NCI-H2227 (cell line): Measurements from ENCODE around the gene PIK3R1.
"Not testable (repeated sequence)": the region's sequence is repeated elsewhere in the genome, so short reads cannot be mapped to it uniquely, and the experiment has no call there.

ENCODE experiments used
- DNase-seq: peaks from one replicate; lab custom pipeline; 2025; ENCODE audit not compliant: unreplicated experiment; lab: John Stamatoyannopoulos, UW

PIK3R1 gene

GRCh38 chr5:68192679-68193060, 22.9 kb upstream of the PIK3R1 start:
- DNase-seq: no peak

- DNase-seq: no peak
These were observed 22.0 kb upstream of the PIK3R1 start for GRCh38 chr5:68193481-68194036.

- no peak for DNase-seq
These were observed 21.2 kb upstream of the PIK3R1 start for GRCh38 chr5:68194386-68194785.

- no peak for DNase-seq
These were observed 20.4 kb upstream of the PIK3R1 start for GRCh38 chr5:68195137-68195536.

GRCh38 chr5:68196876-68197275, 18.7 kb upstream of the PIK3R1 start:
- DNase-seq: no peak

- DNase-seq: no peak
These were observed 15.3 kb upstream of the PIK3R1 start for GRCh38 chr5:68200288-68200687.

- DNase-seq: not testable (repeated sequence)
These were observed 4.9 kb upstream of the PIK3R1 start for GRCh38 chr5:68210654-68211053.

GRCh38 chr5:68214482-68215207, 911 bp upstream of the PIK3R1 start:
- peak; percentile 15 for DNase-seq

GRCh38 chr5:68215898-68216244, 315 bp downstream of the PIK3R1 start:
- DNase-seq: peak; percentile 78

- peak; percentile 43 for DNase-seq
These were observed 890 bp downstream of the PIK3R1 start for GRCh38 chr5:68216245-68217046.

GRCh38 chr5:68217047-68217355, 1.4 kb downstream of the PIK3R1 start:
- no peak for DNase-seq

GRCh38 chr5:68217528-68217927, 2.0 kb downstream of the PIK3R1 start:
- no peak for DNase-seq

- DNase-seq: no peak
These were observed 3.7 kb downstream of the PIK3R1 start for GRCh38 chr5:68219161-68219816.

- no peak for DNase-seq
These were observed 4.7 kb downstream of the PIK3R1 start for GRCh38 chr5:68220260-68220659.

- no peak for DNase-seq
These were observed 5.4 kb downstream of the PIK3R1 start for GRCh38 chr5:68220914-68221313.

- DNase-seq: no peak
These were observed 5.9 kb downstream of the PIK3R1 start for GRCh38 chr5:68221488-68221887.

- DNase-seq: no peak
These were observed 6.8 kb downstream of the PIK3R1 start for GRCh38 chr5:68222310-68222709.

- DNase-seq: no peak
These were observed 7.3 kb downstream of the PIK3R1 start for GRCh38 chr5:68222824-68223354.

- DNase-seq: no peak
These were observed 8.3 kb downstream of the PIK3R1 start for GRCh38 chr5:68223904-68224303.

- DNase-seq: no peak
These were observed 9.1 kb downstream of the PIK3R1 start for GRCh38 chr5:68224509-68225187.
